ENCODE measurements around the gene OAF. TPM values are rescaled to one million over a fixed set of nuclear protein-coding genes. Genes with fewer than 3 reads are reported as not detected.
"Not testable (repeated sequence)": the region's sequence is repeated elsewhere in the genome, so short reads cannot be mapped to it uniquely, and the experiment has no call there.

The OAF gene
- polyA plus RNA-seq, 2 of the 4 experiments (the other 2 are of a cell fraction) = 3.0 to 3.8 TPM

DNA sequence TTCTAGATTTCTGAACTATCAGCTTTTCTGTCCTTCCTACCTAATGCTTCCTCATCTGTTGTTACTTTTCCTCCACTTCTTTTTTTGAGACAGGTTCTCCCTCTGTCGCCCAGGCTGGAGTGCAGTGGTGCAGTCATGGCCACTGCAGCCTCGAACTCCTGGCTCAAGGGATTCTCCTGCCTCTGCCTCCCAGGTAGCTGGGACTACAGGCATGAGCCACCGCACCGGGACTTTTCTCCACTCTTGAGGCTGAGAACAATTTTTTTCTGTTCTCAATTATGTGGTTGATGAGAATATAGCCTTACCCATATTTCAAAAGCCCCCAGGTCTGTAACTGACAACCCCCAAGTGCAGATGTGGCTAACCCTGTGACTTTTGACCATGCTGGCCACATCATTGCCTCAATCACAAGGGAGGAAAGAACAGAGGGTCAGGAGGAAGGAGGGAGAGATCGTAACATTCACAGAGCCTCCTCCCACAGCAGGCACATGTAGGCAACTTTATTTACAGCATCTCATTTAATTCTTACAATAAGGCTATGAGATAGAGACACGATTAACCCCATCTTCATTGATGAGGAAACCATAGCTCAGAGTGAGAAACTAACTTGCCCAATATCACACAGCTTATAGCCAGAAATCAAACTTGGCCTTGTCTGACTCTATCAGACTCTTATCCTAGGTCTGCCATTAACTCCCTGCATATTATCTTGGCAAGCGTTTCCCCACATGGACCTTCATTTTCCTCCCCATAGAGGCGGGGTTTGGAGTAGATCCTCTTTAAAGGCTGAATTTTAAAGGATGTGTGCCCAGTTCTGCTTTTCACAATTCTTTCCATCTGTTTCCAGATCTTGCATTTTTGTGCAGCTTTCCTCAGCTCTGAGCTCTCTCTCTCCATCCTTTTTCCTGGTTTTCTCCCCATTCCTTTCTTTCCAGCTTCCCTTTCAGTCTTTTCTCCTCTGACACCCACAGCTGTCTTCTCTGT is 38.7 kb downstream of the OAF start:
- ChIA-PET CTCF (interaction anchor here (1.0 to 11.3 kb wide), 6 partner anchors 14 to 80 kb away, joined by 3 to 104 read pairs (median 10); no protein-coding TSS in a partner anchor), POLR2A (no interaction called here)
- no peak for FAIRE-seq

DNA sequence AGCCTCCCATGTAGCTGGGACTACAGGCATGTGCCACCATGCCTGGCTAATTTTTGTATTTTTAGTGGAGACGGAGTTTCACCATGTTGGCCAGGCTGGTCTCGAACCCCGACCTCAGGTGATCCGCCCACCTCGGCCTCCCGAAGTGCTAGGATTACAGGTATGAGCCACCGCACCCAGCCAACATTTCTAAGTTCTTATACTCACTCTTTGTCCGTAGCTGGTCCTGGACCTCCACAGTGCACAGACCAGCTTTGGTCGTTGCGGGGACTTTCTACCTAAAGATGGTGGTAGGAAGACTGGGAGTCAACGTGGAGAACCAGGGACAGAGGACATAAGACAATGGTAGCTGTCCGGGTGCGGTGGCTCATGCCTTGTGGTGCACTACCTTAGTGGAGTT is 42.5 kb downstream of the OAF start:
- H3K9me3 ChIP-seq; POLR2A ChIA-PET; H3K4me3 ChIP-seq; FAIRE-seq; ATAC-seq; DNase-seq (ENCODE audit: low read depth in 1 of 2, low spot score in 1 of 2); H3K27ac ChIP-seq; H3K4me2 ChIP-seq; H3K4me1 ChIP-seq: not testable (repeated sequence)
- 20% methylated on average over 10 of the region's 13 CpGs for WGBS (ENCODE audit: missing lambda C conversion rate)
- CTCF ChIA-PET = interaction anchor here (1.6 kb wide), 1 partner anchor 47 kb away, joined by 4 read pairs; no protein-coding TSS in a partner anchor

More for the DNA sequence above, 38.7 kb downstream of the OAF start:
- TF ChIP-seq ZFP36 (IDR thresholded peaks at IDR 0.05; ENCODE audit: borderline replicate concordance, partially characterized antibody) (no peak), KDM5A (IDR thresholded peaks at IDR 0.05) (no peak), ZC3H11A (IDR thresholded peaks at IDR 0.05) (no peak), POLR2A (IDR thresholded peaks at IDR 0.05; ENCODE audit: low read length) (no peak)
- WGBS (ENCODE audit: missing lambda C conversion rate) = 42% methylated on average over 8 of the region's 8 CpGs
- ATAC-seq (no peak), DNase-seq (ENCODE audit: low read depth in 1 of 2, low spot score in 1 of 2) (no peak)
- Histone ChIP-seq H3K4me1 (no peaks in the 10 kb centered on the region), H3K27ac (no peak overlapping the region), H3K9me3 (no peaks in the 10 kb centered on the region), H3K4me2 (no peak overlapping the region), H3K4me3 (no peak overlapping the region)

DNA sequence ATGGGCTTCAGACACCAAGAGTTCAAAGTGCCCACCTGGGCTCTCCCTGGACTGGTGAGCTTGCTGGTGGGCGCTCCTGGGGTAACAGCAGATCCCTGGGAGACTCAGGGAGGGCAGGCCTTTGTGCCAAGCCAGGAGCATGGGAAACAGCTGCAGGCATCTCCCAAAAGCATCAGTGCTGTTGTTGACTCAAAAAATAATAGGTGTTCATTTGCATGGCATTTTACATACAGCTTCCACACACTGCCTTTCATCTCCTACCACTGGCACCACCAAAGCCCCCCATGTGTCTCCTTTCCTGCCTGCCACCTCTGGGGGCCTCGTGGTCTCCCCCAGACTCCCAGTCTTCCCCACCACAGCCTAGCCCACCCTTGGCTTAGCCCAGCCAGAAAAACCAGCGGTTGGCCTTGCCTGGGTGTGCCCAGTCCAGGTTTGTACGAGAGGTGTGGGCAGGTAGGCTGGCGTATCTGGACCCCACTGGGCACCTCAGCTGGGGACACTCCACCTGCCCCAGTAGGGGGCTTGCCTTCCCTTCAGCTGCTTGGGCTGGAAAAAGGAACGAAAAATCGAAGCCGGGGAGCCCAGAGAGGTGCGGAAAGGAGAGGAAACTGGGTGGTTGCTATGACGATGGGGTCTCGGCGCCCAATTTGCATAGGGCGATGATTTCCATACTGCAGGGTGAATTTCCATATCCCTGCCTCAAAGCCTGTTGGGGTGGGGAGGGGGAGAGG is 44.1 kb downstream of the OAF start:
- 26% methylated on average over 10 of the region's 13 CpGs for WGBS (ENCODE audit: missing lambda C conversion rate)
- no peak for FAIRE-seq
- Histone ChIP-seq H3K27ac (no peak overlapping the region), H3K9me3 (no peaks in the 10 kb centered on the region), H3K4me2 (no peak overlapping the region), H3K4me3 (no peak overlapping the region), H3K4me1 (no peaks in the 10 kb centered on the region)
- ChIA-PET POLR2A (no interaction called here), CTCF (interaction anchor here (0.9 to 1.6 kb wide), 4 partner anchors 12 to 453 kb away, joined by 3 to 4 read pairs (median 3); no protein-coding TSS in a partner anchor)
- TF ChIP-seq ZSCAN20 (CRISPR knock-in tag; IDR thresholded peaks at IDR 0.05) (no peak), EHMT2 (IDR thresholded peaks at IDR 0.05; ENCODE audit: low read depth) (no peak), POLR2A (IDR thresholded peaks at IDR 0.05; ENCODE audit: low read length) (no peak), RARB (CRISPR knock-in tag; IDR thresholded peaks at IDR 0.05) (no peak), FOSL2 (IDR thresholded peaks at IDR 0.05) (no peak), FOSL2 (CRISPR knock-in tag; IDR thresholded peaks at IDR 0.05) (no peak)
- no peak for DNase-seq (ENCODE audit: low read depth in 1 of 2, low spot score in 1 of 2)
- ATAC-seq = no peak

DNA sequence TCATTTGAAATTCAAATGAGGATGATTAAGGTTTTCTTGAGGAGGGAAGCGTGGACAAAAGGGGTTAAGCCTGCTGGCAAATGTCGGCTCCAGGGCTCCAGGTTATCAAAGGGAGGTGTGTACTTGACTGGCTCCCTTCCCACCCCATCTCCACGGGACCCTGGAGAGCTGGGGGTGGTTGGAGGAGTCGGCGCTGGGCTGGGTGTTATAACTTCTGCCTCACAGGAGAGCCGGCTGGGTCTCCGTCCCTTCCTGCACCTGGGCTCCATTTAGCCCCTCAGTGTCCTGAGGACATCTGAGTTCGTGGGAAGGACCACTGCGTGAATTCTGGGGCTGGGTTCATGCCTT is 44.7 kb downstream of the OAF start:
- ChIA-PET POLR2A (no interaction called here), CTCF (no interaction called here)
- ATAC-seq (no peak), FAIRE-seq (no peak), DNase-seq (ENCODE audit: low read depth in 1 of 2, low spot score in 1 of 2) (no peak)
- 18% methylated on average over 6 of the region's 9 CpGs for WGBS (ENCODE audit: missing lambda C conversion rate)
- Histone ChIP-seq H3K9me3 (no peaks in the 10 kb centered on the region), H3K27ac (no peak overlapping the region), H3K4me1 (no peaks in the 10 kb centered on the region), H3K4me2 (no peak overlapping the region), H3K4me3 (no peak overlapping the region)
- TF ChIP-seq, protein P1, sequence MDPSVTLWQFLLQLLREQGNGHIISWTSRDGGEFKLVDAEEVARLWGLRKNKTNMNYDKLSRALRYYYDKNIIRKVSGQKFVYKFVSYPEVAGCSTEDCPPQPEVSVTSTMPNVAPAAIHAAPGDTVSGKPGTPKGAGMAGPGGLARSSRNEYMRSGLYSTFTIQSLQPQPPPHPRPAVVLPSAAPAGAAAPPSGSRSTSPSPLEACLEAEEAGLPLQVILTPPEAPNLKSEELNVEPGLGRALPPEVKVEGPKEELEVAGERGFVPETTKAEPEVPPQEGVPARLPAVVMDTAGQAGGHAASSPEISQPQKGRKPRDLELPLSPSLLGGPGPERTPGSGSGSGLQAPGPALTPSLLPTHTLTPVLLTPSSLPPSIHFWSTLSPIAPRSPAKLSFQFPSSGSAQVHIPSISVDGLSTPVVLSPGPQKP (IDR thresholded peaks at IDR 0.05; ENCODE audit: low read depth, low read length) = no peak
- TF ChIP-seq NFE2L2 (conservative IDR thresholded peaks at IDR 0.05; ENCODE audit: low read length) = no peak
- no peak for TF ChIP-seq HEYL (CRISPR knock-in tag; IDR thresholded peaks at IDR 0.05)
- TF ChIP-seq RARB (CRISPR knock-in tag; IDR thresholded peaks at IDR 0.05) = no peak
- no peak for TF ChIP-seq MYC (IDR thresholded peaks at IDR 0.05; ENCODE audit: borderline replicate concordance, low read length)
- no peak for TF ChIP-seq HOXB5 (CRISPR knock-in tag; IDR thresholded peaks at IDR 0.05)
- TF ChIP-seq POLR2A (IDR thresholded peaks at IDR 0.05; ENCODE audit: low read length) = no peak
- no peak for TF ChIP-seq HOXA7 (CRISPR knock-in tag; IDR thresholded peaks at IDR 0.05)
- TF ChIP-seq RAD21 (conservative IDR thresholded peaks at IDR 0.05 in 1 of 2, IDR thresholded peaks at IDR 0.05 in 1 of 2) = no peak
- no peak for TF ChIP-seq RNF2 (IDR thresholded peaks at IDR 0.05; ENCODE audit: borderline replicate concordance, low read depth)
- TF ChIP-seq POLR2AphosphoS2 (conservative IDR thresholded peaks at IDR 0.05; ENCODE audit: low read length) = no peak
- no peak for TF ChIP-seq KDM1A (IDR thresholded peaks at IDR 0.05; ENCODE audit: low read depth)
- TF ChIP-seq HOXB13 (CRISPR knock-in tag; IDR thresholded peaks at IDR 0.05; ENCODE audit: low read depth) = no peak
- no peak for TF ChIP-seq CHD4 (IDR thresholded peaks at IDR 0.05; ENCODE audit: borderline replicate concordance)
- TF ChIP-seq CHD2 (IDR thresholded peaks at IDR 0.05; ENCODE audit: low read length, partially characterized antibody) = no peak
- TF ChIP-seq, protein P2, sequence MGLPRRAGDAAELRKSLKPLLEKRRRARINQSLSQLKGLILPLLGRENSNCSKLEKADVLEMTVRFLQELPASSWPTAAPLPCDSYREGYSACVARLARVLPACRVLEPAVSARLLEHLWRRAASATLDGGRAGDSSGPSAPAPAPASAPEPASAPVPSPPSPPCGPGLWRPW (IDR thresholded peaks at IDR 0.05) = no peak
- TF ChIP-seq, protein P3, sequence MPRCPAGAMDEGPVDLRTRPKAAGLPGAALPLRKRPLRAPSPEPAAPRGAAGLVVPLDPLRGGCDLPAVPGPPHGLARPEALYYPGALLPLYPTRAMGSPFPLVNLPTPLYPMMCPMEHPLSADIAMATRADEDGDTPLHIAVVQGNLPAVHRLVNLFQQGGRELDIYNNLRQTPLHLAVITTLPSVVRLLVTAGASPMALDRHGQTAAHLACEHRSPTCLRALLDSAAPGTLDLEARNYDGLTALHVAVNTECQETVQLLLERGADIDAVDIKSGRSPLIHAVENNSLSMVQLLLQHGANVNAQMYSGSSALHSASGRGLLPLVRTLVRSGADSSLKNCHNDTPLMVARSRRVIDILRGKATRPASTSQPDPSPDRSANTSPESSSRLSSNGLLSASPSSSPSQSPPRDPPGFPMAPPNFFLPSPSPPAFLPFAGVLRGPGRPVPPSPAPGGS (IDR thresholded peaks at IDR 0.05) = no peak

Data from A549 (cell line).